ENCODE data around the gene SLC27A5.
A peak's percentile ranks its signal among the peaks of the same experiment; 100 is the strongest.

SLC27A5 gene

DNA sequence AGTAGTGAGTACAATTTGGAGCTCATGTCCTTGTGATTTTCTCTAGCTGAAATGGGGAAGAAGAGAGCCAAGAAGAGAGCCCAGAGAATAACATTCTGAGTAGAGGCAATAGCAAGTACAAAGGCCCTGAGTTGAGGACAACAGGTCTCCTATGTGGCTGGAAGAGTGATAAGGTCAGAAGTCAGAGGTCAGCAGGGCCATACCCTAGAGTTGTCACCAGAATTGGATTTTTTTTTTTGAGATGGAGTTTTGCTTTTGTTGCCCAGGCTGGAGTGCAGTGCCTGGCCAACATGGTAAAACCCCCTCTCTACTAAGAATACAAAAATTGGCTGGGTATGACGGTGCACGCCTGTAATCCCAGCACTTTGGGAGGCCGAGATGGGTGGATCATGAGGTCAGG lies 24.1 kb upstream of the SLC27A5 start:
- Histone ChIP-seq H3K9me3 (ENCODE audit: insufficient read depth, low read depth, low read length) (no peaks in the 10 kb centered on the region), H3K4me3 (ENCODE audit: low read length) (no peak overlapping the region), H3K4me1 (ENCODE audit: insufficient read depth, low read length) (no peaks in the 10 kb centered on the region; the same call in 1 of the 2 replicates), H3K27me3 (ENCODE audit: insufficient read depth, low read length) (peaks cover 28% of the 10 kb centered on the region), H3K36me3 (ENCODE audit: insufficient read depth, low read depth, low read length) (no peaks in the 10 kb centered on the region), H3K9ac (ENCODE audit: low read depth, low read length) (no peak overlapping the region), H3K27ac (ENCODE audit: low read length) (no peak overlapping the region)

- Histone ChIP-seq H3K9ac (ENCODE audit: low read depth, low read length) (no peak overlapping the region), H3K4me3 (ENCODE audit: low read length) (no peak overlapping the region), H3K27ac (ENCODE audit: low read length) (no peak overlapping the region), H3K9me3 (ENCODE audit: insufficient read depth, low read depth, low read length) (no peaks in the 10 kb centered on the region), H3K36me3 (ENCODE audit: insufficient read depth, low read depth, low read length) (no peaks in the 10 kb centered on the region), H3K4me1 (ENCODE audit: insufficient read depth, low read length) (no peaks in the 10 kb centered on the region), H3K27me3 (ENCODE audit: insufficient read depth, low read length) (peaks cover 12% of the 10 kb centered on the region)
These were observed 19.4 kb upstream of the SLC27A5 start for GRCh38 chr19:58531034-58531840.

DNA sequence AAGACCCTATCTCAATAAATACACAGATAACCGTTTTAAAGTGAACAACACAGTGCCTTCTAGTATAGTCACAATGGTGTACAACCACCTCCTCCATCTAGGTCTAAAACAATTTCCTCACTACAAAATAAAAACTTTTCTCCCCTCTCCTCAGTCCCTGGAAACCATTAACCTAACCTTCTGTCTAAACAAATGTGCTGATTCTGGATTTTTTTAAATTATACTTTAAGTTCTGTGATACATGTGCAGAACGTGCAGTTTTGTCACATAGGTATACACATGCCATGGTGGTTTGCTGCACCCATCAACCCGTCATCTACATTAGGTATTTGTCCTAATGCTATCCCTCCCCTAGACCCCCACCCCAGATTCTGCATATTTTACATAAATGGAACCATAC lies 17.6 kb upstream of the SLC27A5 start:
- Histone ChIP-seq H3K9ac (ENCODE audit: low read depth, low read length) (no peak overlapping the region), H3K9me3 (ENCODE audit: insufficient read depth, low read depth, low read length) (no peaks in the 10 kb centered on the region), H3K27ac (ENCODE audit: low read length) (no peak overlapping the region), H3K4me3 (ENCODE audit: low read length) (no peak overlapping the region), H3K36me3 (ENCODE audit: insufficient read depth, low read depth, low read length) (no peaks in the 10 kb centered on the region), H3K4me1 (ENCODE audit: insufficient read depth, low read length) (no peaks in the 10 kb centered on the region), H3K27me3 (ENCODE audit: insufficient read depth, low read length) (peaks cover 12% of the 10 kb centered on the region)

GRCh38 chr19:58522709-58523108 lies 10.9 kb upstream of the SLC27A5 start:
- no peak overlapping the region for H3K9ac ChIP-seq (ENCODE audit: low read depth, low read length)
- H3K4me1 ChIP-seq (ENCODE audit: insufficient read depth, low read length), result peaks cover 14% of the 10 kb centered on the region; the same call in 1 of the 2 replicates
- H3K27ac ChIP-seq (ENCODE audit: low read length), result no peak overlapping the region
- H3K4me3 ChIP-seq (ENCODE audit: low read length), result no peak overlapping the region
- no peaks in the 10 kb centered on the region for H3K27me3 ChIP-seq (ENCODE audit: insufficient read depth, low read length)
- H3K9me3 ChIP-seq (ENCODE audit: insufficient read depth, low read depth, low read length), result no peaks in the 10 kb centered on the region
- no peaks in the 10 kb centered on the region for H3K36me3 ChIP-seq (ENCODE audit: insufficient read depth, low read depth, low read length)

DNA sequence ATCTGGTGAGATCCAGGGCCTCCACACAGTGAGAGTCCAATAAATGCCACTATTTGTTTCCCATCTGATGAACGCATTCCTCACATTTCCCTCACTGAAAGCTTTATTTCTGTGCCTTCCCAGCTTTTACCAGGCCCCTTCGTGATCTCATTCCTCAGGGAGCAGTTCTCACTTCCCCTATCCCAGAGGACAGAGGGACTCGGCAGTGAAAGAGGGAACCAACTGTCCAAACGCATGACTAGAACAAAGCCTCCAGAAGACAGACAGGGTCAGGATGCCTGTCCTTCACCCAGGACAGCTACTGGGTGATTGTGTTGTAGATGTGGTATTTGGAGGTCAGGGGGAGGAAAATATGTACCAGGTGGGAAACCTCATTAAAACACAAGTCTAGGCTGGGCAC lies 9.9 kb upstream of the SLC27A5 start:
- no peak overlapping the region for H3K27ac ChIP-seq (ENCODE audit: low read length)
- H3K36me3 ChIP-seq (ENCODE audit: insufficient read depth, low read depth, low read length), result peaks cover 3% of the 10 kb centered on the region; the same call in 1 of the 2 replicates
- H3K9ac ChIP-seq (ENCODE audit: low read depth, low read length), result peak overlapping the region; percentile 21; the same call in 1 of the 2 replicates
- no peak overlapping the region for H3K4me3 ChIP-seq (ENCODE audit: low read length)
- H3K9me3 ChIP-seq (ENCODE audit: insufficient read depth, low read depth, low read length), result no peaks in the 10 kb centered on the region
- no peaks in the 10 kb centered on the region for H3K27me3 ChIP-seq (ENCODE audit: insufficient read depth, low read length)
- peaks cover 14% of the 10 kb centered on the region; the same call in 1 of the 2 replicates for H3K4me1 ChIP-seq (ENCODE audit: insufficient read depth, low read length)

- Histone ChIP-seq H3K27ac (ENCODE audit: low read length) (no peak overlapping the region), H3K4me3 (ENCODE audit: low read length) (peak overlapping the region; percentile 73), H3K9ac (ENCODE audit: low read depth, low read length) (peak overlapping the region; percentile 93; the same call in 1 of the 2 replicates), H3K4me1 (ENCODE audit: insufficient read depth, low read length) (peaks cover 26% of the 10 kb centered on the region; the same call in 1 of the 2 replicates), H3K36me3 (ENCODE audit: insufficient read depth, low read depth, low read length) (peaks cover 4% of the 10 kb centered on the region; the same call in 1 of the 2 replicates), H3K27me3 (ENCODE audit: insufficient read depth, low read length) (no peaks in the 10 kb centered on the region), H3K9me3 (ENCODE audit: insufficient read depth, low read depth, low read length) (no peaks in the 10 kb centered on the region)
These were observed 8.4 kb upstream of the SLC27A5 start for GRCh38 chr19:58520257-58520599.

DNA sequence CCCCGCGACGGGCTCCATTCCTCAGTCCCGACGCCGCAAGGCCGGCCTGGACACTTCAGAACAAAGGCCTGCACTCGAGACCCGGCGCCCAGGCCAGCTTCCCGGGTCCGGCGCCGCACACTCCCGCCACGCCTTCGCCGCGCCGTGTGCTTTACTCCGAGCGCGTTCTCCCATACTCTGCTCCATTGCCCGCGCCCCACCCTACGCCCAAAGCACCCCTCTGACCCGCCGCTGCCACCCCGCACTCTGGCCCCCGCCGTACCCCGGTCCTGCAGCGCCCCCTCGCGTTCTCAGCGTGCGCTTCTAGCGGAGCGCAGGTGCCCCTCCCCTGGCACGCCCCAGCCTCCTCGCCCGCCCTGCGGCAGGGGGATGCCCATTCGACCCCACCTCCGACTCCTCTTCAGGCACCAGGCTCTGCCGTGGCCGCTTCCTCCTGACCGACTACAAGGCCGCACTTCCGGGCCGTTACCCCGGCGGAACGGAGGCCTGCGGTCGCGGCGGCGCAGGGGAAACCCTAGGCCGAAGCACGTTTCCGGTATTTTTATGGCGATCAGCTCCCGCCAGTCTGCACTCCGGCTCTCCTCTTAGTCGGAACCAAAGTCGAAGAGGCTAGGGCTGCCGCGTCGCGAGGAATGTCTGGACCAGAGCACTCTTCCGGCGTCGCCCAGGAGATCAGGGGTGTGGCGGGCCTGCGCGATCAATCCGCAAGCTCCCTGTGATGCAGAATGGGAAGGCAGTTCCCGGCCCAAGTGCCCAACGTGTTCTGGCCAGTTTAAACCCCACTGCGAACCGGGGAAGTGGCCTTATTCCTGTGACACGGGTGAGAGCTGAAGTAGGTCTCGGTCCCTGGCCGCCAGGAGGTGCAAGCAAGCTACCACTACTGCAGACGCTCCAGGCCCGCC lies 7.8 kb upstream of the SLC27A5 start, which contains the start of gene ZBTB45:
Gene ZBTB45, minus strand, starts transcription at position 456 of the 902 bp plus-strand sequence. CDS start 2,137 bp downstream, outside the sequence.
- H3K27ac ChIP-seq (ENCODE audit: low read length), result peak within 1 kb of the TSS; percentile 74

DNA sequence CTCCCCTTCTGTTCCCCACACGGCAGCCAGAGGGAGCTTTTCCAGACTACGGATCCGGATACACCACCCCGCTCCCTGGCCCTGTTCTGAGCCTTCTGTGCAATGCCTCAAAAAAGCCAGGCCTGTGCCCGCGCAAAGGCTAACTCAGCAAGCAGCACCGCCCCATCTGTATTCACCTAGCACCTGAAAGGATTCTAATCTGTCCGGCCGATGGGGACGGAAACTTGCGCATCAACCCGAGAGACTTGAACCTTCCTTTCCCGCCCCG lies 7.2 kb upstream of the SLC27A5 start:
- no peaks in the 10 kb centered on the region for H3K27me3 ChIP-seq (ENCODE audit: insufficient read depth, low read length)
- H3K4me1 ChIP-seq (ENCODE audit: insufficient read depth, low read length), result peaks cover 30% of the 10 kb centered on the region; the same call in 1 of the 2 replicates
- H3K27ac ChIP-seq (ENCODE audit: low read length), result peak overlapping the region; percentile 74
- H3K36me3 ChIP-seq (ENCODE audit: insufficient read depth, low read depth, low read length), result peaks cover 4% of the 10 kb centered on the region; the same call in 1 of the 2 replicates
- peak overlapping the region; percentile 93 for H3K9ac ChIP-seq (ENCODE audit: low read depth, low read length)
- H3K9me3 ChIP-seq (ENCODE audit: insufficient read depth, low read depth, low read length), result no peaks in the 10 kb centered on the region
- peak overlapping the region; percentile 73 for H3K4me3 ChIP-seq (ENCODE audit: low read length)

More for the DNA sequence above, 7.8 kb upstream of the SLC27A5 start, which contains the start of gene ZBTB45:
- Histone ChIP-seq H3K9me3 (ENCODE audit: insufficient read depth, low read depth, low read length) (no peaks in the 10 kb centered on the region), H3K36me3 (ENCODE audit: insufficient read depth, low read depth, low read length) (peaks cover 4% of the 10 kb centered on the region; the same call in 1 of the 2 replicates), H3K4me1 (ENCODE audit: insufficient read depth, low read length) (peaks cover 27% of the 10 kb centered on the region; the same call in 1 of the 2 replicates), H3K4me3 (ENCODE audit: low read length) (peak within 1 kb of the TSS; percentile 73), H3K9ac (ENCODE audit: low read depth, low read length) (peak within 1 kb of the TSS; percentile 93), H3K27me3 (ENCODE audit: insufficient read depth, low read length) (no peaks in the 10 kb centered on the region)

DNA sequence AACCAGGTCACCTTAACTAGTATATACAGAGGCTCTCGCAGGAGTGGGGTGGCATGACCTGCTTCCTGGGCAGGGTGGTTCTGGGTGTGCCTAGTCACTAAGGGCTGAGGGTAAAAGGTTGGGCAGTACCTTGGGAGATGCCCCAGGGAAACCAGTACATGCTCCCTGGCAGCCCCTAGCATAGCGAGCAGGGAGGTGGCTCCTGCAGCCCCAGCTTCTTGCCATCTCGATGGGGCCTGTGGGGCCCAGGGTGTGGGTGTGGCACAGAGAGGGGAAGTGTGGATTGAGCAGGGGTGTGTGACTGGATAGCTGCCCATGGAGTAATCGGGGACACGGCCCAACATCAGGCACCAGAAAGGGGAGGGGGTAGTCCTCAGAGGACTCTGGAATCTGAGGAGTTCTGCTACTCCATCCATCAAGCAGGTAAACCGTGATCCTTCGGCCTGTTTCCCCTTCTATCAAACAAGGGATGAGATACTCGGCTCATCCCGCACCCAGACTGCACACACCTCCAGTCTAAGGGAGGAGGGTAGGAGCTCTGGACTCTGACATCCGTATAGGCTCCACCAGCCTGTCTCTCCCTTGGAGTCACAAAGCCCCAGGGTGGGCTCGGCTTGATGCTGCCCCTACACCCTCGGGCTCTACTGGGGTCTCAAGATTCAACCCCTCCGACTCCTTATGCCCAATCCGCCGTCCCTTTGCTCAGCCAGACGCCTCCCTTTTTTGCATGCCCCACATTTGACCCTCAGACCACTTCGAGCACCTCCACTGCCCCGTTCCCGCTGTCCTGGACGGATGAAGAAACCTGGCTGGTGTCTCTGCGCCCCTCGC lies 6.7 kb upstream of the SLC27A5 start:
- peak overlapping the region; percentile 73 for H3K4me3 ChIP-seq (ENCODE audit: low read length)
- H3K27ac ChIP-seq (ENCODE audit: low read length), result peak overlapping the region; percentile 4
- H3K9me3 ChIP-seq (ENCODE audit: insufficient read depth, low read depth, low read length), result no peaks in the 10 kb centered on the region
- H3K36me3 ChIP-seq (ENCODE audit: insufficient read depth, low read depth, low read length), result peaks cover 4% of the 10 kb centered on the region; the same call in 1 of the 2 replicates
- H3K9ac ChIP-seq (ENCODE audit: low read depth, low read length), result peak overlapping the region; percentile 93
- peaks cover 30% of the 10 kb centered on the region; the same call in 1 of the 2 replicates for H3K4me1 ChIP-seq (ENCODE audit: insufficient read depth, low read length)
- no peaks in the 10 kb centered on the region for H3K27me3 ChIP-seq (ENCODE audit: insufficient read depth, low read length)

DNA sequence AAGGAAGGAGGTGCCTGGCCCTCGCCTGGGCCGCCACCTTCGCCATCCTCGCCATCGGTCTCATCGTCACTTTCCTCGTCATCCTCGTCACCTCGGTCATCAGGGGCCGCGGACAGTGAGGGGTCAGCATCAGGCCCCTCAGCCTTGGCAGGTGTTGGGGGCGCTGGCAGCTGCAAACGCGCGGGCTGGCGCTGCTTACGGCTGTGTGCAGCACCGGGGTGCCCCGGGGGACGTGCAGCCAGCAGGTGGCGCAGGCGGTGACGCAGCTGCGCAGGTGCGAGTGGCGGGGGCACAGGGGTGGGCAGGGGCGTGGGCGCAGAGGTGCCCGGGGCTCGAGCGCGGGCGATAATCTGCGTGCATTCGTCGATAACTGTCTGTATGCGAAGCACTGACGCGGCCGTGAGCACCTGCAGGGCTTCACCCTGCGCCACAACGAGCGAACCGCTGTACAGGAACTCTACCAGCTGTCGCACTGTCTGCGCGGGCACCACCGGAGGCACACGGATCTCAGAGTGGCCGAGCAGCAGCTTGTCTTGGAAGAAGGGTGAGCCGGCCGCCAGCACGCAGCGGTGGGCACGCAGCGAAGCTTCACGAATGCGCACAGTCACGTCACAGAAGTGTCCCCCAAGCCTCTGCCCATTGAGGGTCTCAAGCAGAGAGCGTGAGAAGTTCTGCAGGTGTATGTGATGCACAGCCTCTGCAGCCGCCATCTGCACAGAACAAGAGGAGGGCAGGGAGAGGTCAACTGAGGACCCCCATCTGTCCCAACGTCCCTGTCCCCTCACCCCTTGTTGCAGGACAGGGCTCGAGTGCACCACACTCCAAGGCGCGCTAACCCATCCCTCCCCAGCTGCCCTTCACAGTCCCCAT lies 5.4 kb upstream of the SLC27A5 start:
- peaks cover 4% of the 10 kb centered on the region; the same call in 1 of the 2 replicates for H3K36me3 ChIP-seq (ENCODE audit: insufficient read depth, low read depth, low read length)
- H3K9ac ChIP-seq (ENCODE audit: low read depth, low read length), result no peak overlapping the region
- no peaks in the 10 kb centered on the region for H3K27me3 ChIP-seq (ENCODE audit: insufficient read depth, low read length)
- H3K27ac ChIP-seq (ENCODE audit: low read length), result no peak overlapping the region
- peaks cover 27% of the 10 kb centered on the region; the same call in 1 of the 2 replicates for H3K4me1 ChIP-seq (ENCODE audit: insufficient read depth, low read length)
- H3K4me3 ChIP-seq (ENCODE audit: low read length), result no peak overlapping the region
- no peaks in the 10 kb centered on the region for H3K9me3 ChIP-seq (ENCODE audit: insufficient read depth, low read depth, low read length)

Measured in iPS-20b (cell line).